ENCODE data around the gene MAN1A2.
"Not testable (repeated sequence)": the region's sequence is repeated elsewhere in the genome, so short reads cannot be mapped to it uniquely, and the experiment has no call there.

The MAN1A2 gene

DNA sequence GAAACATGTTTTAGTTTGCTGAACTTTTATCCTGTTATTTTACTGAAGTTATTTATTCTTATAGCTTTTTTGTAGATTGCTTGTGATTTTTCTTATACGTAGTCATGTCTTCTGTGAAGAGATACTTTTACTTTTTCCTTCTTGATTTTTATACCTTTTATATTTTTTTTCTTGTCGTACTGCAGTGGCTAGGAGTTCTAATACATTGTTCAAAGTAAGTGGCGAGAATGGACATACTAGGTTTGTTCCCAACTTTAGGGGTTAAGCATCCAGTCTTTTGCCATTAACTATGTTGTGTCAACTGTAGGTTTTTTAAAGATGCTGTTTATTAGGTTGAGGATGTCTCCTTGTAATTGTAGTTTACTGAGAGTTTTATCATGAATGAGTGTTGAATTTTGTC lies 36.3 kb downstream of the MAN1A2 start:
- DNase-seq, result no peak

DNA sequence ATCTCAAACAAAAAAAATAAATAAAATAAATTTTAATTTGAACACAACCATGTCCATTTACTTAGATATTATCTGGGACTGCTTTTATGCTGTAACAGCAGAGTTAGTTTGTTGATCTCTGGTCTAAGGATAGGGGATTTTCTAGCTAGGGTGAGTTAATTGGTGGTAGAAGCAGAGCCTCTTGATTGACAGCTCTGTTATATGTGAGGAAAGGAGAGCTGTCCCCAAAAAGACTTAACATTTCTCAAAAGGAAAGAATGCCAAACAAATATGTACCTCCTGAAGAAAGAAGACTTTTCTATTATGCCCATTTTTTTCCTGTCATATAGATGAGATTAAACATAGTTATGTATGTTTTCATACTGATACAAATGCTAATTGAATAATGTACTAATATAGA lies 37.8 kb downstream of the MAN1A2 start:
- no peak for DNase-seq

DNA sequence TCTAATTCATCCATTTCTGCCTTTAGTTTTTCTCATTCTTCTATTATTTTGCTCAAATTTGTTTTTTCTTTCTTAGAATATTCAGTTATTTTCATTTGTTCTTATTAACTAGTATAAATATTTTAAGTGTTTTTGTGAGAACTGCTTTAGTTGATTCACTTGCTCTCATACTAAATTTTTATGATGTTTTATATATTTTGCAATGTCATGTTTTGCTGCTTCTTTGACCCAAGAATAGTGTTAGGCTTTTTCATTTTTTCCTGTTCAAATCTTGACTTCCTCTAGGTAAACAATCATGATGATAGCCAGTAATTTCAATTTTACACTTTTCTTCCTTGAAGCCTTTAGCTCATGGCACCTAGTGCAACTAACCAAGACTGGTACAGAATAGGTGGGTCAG lies 45.2 kb downstream of the MAN1A2 start:
- DNase-seq, result no peak

DNA sequence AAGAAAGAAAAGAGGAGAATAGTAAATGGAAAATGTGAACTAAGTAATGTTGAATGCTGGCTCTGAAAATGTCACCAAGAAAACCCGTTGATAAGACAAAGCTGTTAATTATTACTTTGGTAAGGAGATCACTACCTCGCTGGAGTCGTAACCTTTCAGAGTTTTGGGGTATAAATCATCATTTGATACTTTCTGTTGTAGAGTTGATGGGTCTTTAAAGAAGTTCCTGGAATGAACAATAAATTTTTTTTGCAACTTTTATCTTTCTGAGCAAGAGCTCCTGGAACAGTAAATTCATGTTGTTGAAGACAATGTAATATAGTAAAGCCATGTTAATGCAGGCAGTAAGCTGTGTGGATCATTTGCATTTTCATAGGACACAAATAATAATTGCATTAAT lies 46.2 kb downstream of the MAN1A2 start:
- no peak for DNase-seq

DNA sequence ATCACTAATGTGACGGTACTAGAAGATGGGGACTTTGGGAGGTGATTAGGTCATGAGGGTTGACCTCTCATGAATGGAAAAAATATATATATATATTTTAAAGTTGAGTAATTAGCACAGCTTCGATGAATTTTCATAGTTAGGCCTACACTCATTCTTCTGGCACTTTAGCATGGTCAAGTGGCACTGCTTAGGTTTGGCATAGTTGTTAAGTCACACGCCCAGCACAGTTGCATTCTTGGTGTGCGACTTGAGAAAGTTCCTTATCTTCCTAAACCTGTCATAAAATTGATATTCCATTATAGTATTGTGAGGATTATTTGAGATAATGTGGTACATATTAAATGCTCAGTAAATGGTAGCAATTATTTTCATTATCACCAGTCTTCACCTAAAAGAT lies 47.7 kb downstream of the MAN1A2 start:
- DNase-seq, result no peak

DNA sequence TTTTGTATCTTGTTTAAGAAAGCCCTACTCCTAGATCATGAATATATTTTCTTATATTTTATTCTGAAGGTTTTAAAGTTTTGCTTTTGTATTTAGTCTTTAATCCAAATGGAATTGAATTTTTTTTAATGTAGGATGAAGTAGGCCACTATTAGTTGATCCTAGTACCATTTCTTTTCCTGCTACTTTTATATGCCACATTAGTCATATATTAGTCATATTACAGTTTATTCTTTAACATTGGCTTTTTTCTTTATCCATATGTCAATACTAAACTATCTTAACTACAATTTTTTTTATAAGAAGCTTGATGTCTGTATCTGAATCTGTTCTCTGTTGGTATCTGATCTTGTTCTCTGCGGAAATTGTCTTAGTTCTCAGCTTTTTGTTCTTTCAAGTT lies 48.8 kb downstream of the MAN1A2 start:
- no peak for DNase-seq

DNA sequence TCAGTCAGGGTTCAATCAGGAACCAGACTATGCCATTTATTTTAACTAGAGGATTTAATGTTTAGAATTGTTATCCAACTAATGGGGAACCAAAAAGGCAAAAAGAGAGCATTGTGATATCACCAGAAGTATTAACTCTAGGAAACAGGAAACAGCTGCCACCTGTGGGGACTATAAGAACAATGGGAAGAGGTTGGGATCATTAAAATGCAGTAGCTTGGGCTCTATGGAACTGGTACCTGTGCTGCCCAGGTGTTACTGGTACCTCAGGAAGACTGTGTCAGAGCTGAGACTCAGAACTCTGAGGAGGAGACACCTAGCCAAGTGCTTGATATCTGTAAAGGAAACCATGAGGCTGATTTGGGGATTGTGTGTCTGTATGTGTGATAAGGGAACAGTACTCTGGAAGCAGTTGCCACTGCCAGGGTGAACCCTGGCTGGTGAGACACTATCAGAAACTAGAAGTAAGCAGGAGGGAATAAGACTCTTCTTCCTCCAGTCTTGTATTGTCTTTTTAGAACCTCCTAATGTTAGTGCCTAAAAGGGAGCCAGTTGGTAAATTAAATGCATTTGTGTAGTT lies 49.4 kb downstream of the MAN1A2 start:
- DNase-seq, result no peak

DNA sequence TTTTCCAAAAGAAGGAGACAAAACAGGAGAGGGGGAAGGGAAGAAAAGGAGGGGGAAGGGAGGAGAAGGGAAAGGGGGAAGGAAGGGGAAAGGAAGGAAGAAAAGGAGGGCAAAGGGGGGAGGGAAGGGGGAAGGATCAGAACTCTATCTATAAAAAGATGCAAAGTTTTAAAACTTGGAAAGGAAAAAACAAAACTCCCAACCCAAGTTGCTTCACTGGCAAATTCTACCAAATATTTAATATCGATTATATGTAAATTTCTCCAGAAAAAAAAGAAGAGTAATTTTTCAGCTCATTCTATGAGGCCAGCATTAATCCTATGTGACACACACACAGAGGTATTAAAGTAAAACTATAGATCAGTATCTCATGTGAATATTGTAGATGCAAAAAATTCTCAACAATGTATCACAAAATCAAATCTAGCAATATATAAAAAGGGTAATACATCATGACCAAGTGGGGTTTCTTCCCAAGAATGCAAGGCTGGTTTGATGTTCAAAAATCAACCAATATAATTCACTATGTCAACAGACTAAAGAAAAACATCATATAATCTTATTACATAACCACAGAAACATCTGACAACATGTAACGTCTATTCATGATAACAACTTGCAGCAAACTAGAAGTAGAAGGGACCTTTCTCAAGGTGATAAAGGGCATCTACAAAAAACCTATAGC lies 57.9 kb downstream of the MAN1A2 start:
- DNase-seq, result no peak

DNA sequence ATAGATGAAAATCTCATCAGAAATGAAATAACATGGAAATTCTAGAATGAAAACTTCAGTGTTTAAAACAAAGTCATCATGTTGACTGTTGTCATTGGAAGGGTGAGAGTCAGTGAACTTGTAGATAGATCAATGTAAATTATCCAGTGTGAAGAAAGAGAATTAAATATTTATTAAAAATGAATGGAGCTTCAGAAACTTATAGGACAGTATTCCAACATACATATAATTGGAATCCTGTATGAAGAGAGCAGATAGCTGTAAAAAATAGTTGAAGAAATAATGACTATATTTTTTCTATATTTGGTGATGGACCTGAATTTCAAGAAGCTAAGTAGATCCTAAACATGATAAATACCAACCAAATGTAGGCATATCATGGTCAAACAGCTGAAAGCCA lies 60.0 kb downstream of the MAN1A2 start:
- no peak for DNase-seq

DNA sequence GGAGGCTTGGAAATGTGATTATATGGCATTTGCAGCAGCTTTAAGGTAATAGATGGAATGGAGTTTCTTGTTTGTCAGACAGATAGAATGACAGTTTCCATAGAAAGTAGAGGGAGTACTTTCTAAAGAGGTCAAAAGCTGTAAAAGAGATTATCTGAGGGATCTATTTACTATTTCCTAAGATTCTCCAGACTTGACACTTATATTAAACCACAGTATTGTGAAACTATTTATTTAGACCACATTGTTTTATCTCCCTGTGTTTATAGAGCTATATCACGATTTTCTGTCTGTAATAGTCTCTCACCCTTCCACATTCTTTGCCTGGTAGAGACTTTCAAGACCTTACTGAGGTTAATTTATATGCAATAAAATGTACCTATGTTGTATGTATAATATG lies 66.7 kb downstream of the MAN1A2 start:
- no peak for DNase-seq

DNA sequence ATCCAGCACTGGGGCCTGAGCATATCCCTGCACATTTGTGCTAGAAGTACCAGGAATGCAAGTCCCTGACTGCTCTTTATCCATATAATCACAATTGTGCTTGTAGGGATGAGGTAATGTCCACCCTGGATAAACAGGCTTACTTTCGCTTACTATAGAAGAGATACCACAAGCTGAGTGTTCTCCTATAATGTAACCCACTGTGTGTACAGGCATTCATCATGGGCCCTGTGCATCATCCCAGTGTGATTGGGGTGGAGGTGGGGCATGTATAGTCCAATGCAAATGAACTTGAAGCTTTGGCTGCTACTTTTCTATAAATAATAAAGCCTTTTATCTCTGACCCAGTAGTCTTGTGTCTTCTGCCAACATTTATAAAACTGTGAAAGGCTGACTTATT lies 69.3 kb downstream of the MAN1A2 start:
- DNase-seq, result no peak

DNA sequence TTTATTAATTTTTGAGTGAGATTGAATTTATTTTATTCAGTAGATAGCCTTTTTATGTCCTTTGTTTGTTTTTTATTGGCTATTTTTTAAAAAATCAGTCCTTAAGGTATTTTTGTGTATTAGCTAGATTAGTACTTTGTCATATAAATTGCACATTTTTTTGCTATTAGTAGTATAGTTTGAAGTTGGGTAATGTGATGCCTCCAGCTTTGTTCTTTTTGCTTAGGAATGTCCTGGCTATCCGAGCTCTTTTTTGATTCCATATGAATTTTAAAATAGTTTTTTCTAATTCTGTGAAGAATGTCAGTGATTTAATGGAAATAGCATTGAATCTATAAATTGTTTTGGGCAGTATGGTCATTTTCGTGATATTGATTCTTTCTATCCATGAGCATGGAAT lies 80.4 kb downstream of the MAN1A2 start:
- DNase-seq, result no peak

DNA sequence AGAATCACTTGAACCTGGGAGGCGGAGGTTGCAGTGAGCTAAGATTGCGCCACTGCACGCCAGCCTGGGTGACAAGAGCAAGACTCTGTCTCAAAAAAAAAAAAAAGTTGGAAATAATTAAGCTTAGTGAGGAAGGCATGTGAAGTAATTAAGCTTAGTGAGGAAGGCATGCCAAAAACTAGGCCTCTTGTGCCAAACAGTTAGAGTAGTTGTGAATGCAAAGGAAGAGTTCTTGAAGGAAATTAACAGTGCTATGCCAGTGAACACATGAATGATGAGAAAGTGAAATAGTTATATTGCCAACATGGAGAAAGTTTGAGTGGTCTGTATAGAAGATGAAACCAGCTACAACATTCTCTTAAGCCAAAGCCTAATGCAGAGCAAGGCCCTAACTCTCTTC lies 85.0 kb downstream of the MAN1A2 start:
- DNase-seq, result no peak

DNA sequence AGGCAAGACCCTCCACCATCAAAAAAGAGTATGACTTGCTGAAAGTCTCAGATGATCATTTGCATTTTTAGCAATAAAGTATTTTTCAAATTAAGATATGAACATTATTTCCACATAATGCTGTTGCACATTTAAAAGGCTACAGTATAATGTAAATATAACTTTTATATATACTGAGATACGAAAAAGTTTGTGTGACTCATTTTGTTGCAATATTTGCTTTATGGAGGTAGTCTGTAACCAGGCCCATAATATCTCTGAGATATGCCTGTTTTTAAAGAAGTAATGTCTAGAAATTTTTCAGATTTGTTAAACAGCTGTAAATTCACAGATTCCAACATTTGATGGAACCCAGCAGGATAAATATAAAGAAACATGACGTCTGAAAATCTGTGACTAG lies 86.7 kb downstream of the MAN1A2 start:
- DNase-seq, result no peak

DNA sequence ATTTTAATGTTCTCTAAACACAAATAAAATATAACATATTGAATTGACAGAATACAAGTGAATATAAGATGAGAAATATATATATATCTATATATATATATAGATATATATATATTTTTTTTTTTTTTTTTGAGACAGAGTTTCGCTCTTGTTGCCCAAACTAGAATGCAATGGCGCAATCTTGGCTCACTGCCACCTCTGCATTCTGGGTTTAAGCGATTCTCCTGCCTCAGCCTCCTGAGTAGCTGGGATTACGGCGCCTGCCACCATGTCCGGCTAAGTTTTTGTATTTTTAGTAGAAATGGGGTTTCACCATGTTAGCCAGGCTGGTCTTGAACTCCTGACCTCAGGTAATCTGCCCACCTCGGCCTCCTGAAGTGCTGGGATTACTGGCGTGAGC lies 91.2 kb downstream of the MAN1A2 start:
- not testable (repeated sequence) for DNase-seq

DNA sequence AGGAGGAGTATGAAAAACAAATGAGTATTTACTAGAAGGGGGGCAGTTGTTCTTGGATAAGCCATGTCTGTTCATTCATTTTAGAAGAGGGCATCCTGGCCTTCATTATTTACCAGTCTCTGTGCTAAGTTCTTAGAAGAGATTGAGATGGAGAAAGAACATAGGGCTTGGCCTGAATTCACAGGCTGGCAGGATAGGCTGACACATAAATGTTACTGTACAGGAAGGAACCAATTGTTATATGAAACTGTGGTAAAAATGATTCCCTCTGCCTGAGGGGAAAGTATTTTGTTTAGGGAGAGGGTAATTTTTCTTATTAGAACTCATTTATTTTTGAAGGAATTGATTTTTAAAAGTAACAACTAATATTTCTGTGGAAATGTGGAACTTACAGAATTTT lies 99.5 kb downstream of the MAN1A2 start:
- no peak for DNase-seq

DNA sequence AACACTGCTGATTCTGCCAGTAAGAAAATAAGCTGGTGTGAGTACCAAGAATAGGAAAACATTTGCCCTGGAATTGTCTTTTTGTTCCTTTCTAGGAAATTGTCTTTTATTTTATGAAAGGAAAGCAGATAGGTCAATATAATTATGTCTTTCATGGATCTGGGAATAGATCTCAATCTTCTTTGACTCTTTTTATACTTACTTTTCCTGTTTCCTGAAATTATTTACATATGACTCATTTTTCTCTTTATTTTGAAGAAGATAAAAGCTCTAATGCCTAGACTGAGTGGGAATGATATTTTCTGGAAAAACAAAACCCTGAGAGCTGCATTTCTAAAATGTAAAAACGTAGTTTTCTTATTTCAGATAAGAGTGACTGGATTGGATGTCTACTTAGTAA lies 100.1 kb downstream of the MAN1A2 start:
- DNase-seq, result no peak

DNA sequence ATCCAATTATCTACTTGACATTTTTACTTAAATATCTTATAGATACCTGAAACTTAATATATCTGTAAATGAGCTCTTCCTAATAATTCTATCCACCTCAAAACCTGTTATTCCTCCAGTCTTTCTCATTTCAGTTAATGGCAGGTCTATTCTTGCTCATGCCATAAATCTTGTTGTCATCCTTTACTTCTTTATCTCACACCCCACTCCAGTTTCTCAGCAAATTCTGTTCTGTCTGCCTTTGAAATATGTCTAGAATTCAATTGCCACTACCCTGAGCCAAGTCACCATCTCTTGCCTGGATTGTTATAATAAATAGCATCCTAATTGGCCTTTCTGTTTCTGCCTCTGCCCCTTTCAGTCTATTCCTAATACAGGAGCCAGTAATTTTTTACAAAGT lies 105.8 kb downstream of the MAN1A2 start:
- DNase-seq, result no peak

DNA sequence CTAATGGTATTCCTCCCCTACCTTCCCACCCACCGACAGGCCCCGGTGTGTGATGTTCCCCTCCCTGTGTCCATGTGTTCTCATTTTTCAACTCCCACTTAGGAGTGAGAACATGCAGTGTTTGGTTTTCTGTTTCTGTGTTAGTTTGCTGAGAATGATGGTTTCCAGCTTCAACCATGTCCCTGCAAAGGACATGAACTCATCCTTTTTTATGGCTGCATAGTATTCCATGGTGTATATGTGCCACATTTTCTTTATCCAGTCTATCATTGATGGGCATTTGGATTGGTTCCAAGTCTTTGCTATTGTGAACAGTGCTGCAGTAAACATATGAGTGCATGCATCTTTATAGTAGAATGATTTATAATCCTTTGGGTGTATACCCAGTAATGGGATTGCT lies 108.2 kb downstream of the MAN1A2 start:
- not testable (repeated sequence) for DNase-seq

DNA sequence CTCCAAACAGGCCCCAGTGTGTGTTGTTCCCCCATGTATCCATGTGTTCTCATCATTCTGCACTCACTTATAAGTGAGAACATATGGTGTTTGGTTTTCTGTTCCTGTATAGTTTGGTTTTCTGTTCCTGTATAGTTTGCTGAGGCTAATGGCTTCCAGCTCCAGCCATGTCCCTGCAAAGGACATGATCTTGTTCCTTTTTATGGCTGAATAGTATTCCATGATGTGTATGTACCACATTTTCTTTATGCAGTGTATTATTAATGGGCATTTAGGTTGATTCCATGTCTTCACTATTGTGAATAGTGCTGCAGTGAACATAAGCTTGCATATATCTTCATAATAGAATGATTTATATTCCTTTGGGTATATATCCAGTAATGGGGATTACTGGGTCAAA lies 111.8 kb downstream of the MAN1A2 start:
- DNase-seq, result no peak

DNA sequence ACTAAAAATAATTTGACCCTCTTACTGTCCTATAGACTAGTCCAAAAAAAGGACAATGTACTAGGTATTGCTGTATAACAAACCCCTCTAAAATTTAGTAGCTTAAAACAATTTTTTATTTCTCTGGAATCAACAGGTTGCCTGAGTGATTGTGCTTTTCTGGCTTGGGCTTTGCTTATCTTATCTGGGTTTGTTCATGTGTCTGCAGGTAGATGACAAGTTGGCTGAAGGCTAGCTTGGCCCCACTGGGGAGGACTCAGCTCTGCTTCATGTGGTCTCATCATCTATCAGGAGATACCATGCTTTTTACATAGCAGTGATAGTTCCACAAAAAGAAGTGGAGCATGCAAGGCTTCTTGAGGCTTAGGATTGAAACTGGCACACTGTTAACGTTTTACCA lies 114.2 kb downstream of the MAN1A2 start:
- DNase-seq, result no peak

DNA sequence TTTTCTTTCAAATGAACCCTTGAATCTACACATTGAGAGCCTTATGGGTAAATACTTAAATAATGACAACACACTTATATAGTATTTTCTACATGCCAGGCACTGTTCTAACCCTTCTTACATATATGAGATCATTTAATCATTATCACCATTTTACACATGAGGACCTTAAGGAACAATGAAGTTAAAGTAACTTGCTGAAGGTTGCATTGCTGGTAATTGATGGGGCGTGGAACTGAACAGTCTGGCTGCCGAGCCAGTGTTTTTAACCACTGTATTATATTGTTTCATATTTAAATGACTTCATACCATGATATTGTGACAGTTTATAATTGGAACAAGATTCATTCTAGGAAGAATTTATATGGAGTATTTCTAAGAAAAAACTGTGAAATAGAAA lies 126.7 kb downstream of the MAN1A2 start:
- no peak for DNase-seq

DNA sequence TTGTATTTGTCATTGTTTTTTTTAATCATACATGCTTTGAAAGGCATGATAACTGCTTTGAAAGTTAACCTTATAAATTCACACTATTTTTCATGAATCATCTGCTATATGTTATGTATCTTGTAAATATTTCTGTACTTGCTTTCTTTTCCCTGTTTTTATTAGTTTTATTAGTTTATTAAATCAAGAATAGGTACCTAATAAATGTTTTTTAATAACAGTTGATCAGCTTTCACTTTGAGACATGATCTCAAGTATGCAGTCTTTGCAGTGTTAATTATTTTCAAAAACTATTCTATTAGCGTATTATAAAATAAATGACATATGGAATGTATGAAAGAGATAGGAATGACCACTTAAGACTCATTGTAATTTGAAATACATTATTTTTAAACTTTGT lies 127.8 kb downstream of the MAN1A2 start:
- no peak for DNase-seq

DNA sequence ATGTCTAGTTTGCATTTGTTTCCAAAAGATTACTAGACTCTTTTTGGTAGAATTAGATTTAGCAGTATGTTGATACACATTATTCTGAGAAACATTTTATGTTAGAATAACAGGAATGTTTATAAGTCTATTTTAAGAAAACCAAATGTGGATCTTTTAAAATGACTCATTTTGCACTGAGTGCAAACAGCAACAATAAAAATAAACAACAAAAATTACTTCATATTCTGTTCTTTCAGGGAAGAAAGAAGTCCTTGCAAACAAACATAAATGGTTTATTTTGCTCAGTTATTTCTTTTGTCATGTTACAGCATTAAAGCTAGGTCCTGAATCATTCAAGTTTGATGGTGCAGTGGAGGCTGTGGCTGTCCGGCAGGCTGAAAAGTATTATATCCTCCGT lies 131.8 kb downstream of the MAN1A2 start:
- no peak for DNase-seq

DNA sequence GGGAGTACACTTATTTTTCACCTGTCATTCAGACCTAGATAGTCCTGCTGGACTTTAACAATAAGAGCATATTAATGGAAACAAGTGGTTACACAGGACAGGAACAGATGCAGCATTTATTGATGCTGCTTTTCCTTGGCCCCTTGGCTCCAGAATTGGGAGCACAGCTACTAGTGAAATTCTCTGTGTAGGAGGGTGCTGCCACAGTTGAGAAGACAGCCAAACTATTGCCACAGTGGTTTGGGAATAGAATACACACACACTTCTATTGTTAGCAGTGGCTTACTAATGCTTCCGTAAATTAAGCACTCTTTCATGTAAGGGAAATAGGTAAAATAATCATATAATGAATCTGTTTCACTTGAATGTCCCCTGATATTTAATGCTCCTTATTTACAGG lies 133.3 kb downstream of the MAN1A2 start:
- no peak for DNase-seq

Data from NCI-H2029 (cell line).